ENCODE measurements around the gene GPC6.

Gene GPC6

DNA sequence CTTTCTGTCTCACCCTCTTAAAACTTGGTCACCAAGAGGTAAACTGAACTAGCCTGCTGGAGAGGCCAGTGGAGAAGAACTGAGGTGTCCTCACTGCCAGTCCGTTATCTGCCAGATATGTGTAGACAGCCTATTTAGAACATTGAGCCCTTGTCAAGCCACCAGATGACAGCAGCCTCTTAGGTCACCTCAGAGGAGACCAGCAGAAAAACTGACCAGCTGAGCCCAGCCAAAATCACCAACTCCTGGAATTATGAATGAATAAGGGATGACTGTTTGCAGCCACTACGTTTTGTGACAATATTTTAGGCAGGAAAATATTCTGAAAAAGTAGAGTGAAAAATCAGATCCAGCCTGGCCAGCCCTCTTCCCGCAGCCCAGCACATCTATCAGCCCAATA, 739.0 kb downstream of the GPC6 start:
- TF ChIP-seq, protein P1, sequence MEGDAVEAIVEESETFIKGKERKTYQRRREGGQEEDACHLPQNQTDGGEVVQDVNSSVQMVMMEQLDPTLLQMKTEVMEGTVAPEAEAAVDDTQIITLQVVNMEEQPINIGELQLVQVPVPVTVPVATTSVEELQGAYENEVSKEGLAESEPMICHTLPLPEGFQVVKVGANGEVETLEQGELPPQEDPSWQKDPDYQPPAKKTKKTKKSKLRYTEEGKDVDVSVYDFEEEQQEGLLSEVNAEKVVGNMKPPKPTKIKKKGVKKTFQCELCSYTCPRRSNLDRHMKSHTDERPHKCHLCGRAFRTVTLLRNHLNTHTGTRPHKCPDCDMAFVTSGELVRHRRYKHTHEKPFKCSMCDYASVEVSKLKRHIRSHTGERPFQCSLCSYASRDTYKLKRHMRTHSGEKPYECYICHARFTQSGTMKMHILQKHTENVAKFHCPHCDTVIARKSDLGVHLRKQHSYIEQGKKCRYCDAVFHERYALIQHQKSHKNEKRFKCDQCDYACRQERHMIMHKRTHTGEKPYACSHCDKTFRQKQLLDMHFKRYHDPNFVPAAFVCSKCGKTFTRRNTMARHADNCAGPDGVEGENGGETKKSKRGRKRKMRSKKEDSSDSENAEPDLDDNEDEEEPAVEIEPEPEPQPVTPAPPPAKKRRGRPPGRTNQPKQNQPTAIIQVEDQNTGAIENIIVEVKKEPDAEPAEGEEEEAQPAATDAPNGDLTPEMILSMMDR (IDR thresholded peaks at IDR 0.05; ENCODE audit: low read length, missing control alignments), result no peak
- DNase-seq (ENCODE audit: low read depth), result no peak
- no peak overlapping the region for H3K4me3 ChIP-seq (replicated peaks; ENCODE audit: low read depth, low read length)

DNA sequence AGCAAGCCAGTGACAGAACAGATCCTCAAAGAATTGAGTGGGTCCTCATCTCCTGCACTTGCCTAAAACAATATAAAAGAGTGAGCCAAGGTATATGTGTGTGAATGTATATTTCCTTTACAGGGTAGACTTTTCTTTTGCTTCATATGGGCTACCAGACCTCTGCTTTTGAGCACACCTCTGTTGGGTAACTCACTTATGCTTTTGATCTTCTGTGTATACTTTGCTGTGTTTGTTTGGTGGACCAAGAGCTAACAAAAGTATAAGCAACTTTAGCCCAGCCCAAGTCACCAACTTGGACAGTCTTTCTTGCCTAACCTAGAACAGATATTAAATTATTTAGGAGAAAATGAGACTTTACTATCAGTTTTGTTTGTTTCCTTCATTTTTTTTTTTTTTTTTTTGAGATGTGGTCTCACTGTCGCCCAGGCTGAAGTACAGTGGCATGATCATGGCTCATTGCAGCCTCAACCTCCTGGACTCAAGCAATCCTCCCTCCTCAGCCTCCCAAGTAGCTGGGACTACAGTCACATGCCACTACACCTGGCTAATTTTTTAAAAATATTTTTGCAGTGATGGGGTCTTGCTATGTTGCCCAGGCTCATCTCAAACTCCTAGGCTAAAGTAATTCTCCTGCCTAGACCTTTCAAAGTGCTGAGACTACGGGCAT, 739.8 kb downstream of the GPC6 start:
- H3K4me3 ChIP-seq (replicated peaks; ENCODE audit: low read depth, low read length), result no peak overlapping the region
- TF ChIP-seq, protein P1 (IDR thresholded peaks at IDR 0.05; ENCODE audit: low read length, missing control alignments), result no peak
- no peak for DNase-seq (ENCODE audit: low read depth)

DNA sequence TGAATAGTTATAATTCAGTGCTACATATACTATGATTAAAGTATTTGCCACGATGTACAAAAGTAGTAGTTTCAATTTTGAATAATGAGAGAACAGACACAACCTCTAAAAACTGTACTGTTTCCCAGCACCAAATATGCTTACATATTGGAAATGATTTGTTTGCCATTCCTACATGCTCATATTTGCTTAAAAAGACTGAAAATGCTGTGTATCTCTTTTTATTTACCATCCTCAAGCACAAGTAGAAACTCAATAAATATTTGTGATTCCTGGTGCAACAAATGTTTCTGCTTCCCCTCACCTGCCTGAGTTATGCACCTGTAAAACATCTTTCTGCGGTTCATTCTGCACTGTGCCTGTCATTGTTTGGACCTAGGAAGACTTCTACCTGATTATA, 740.7 kb downstream of the GPC6 start:
- no peak overlapping the region for H3K4me3 ChIP-seq (replicated peaks; ENCODE audit: low read depth, low read length)
- DNase-seq (ENCODE audit: low read depth), result no peak
- TF ChIP-seq, protein P1 (IDR thresholded peaks at IDR 0.05; ENCODE audit: low read length, missing control alignments), result no peak

DNA sequence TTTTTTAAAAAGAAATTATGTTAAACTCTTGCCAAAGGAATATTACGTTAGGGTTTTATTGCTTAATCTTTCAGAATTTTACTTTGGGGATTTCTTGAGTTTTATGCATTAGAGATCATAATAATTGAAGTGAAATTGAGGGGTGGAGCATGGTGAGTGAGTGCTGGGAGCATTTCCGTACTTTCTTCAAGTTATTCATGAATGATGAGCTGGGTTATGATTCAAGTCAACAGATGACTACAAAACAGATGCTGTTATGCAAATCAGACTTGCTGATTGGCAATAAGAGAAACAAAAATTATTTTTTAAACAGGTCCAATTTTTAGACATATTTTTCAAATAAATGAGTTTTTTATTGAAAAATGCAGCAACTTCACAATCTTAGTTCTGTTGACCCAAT, 748.6 kb downstream of the GPC6 start:
- no peak overlapping the region for H3K4me3 ChIP-seq (replicated peaks; ENCODE audit: low read depth, low read length)
- DNase-seq (ENCODE audit: low read depth), result no peak
- TF ChIP-seq, protein P1 (IDR thresholded peaks at IDR 0.05; ENCODE audit: low read length, missing control alignments), result no peak

DNA sequence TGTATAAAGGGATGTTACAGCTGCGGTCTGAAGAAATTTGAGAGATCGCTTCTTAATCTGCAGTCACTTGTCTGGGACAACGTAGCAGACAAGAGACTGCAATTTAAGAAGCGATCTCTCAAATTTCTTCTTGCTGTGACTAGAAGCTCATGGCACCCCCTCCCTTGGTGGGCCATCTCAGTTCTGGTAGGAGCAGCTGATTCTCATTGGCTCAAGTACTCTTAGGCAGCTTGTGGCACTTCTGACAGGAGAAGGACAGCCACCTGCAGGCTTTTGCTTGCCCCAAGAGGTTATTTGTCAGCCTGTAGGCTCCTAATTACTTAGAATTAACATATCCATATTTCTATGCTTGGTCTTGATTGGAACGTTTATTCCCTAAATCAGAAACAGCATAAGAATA, 749.9 kb downstream of the GPC6 start:
- DNase-seq (ENCODE audit: low read depth), result no peak
- H3K4me3 ChIP-seq (replicated peaks; ENCODE audit: low read depth, low read length), result no peak overlapping the region
- TF ChIP-seq, protein P1 (IDR thresholded peaks at IDR 0.05; ENCODE audit: low read length, missing control alignments), result no peak

DNA sequence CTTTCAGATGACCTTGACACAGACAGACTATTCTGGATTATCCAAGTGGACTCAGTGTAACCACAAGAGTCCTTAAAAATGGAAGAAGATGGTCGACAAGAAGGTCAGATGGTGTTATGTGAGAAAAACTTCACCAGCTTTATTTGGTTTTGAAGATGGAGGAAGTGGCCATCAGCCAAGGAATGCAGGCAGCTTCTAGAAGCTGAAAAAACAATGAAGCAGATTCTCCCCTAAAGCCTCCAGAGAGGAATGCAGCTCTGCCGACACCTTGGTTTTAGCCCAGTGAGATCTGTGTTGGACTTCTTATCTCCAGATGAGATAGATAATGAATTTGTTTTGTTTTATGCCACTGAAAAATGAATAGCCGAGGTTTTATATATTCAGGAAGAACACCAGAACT, 751.4 kb downstream of the GPC6 start:
- H3K4me3 ChIP-seq (replicated peaks; ENCODE audit: low read depth, low read length), result no peak overlapping the region
- DNase-seq (ENCODE audit: low read depth), result peak; percentile 17
- TF ChIP-seq, protein P1 (IDR thresholded peaks at IDR 0.05; ENCODE audit: low read length, missing control alignments), result no peak

DNA sequence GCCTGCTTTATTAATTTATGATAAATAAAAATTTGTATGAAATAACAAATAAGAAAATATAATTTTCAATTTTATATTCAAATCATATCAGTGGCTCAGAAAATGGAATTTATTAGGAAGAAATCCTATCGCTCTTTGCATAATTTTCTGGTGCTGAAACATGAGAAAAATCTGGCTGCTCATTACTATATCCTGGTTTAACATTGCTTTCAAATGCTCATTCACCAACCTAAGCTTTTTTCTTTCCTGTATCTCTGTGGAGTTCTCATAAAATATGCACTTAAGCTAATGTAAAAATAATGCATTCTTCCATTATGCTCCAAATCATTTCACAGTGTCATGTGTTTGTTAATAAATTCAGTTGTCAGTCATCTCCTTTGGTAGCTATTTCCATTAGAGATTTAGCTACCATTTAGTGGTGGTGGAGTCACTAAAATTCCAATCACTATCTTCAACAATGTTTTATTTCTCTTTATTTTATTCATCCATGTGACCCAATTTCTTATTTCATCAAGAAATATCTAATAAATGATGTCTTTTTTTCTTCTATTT, 754.9 kb downstream of the GPC6 start:
- H3K4me3 ChIP-seq (replicated peaks; ENCODE audit: low read depth, low read length), result no peak overlapping the region
- TF ChIP-seq, protein P1 (IDR thresholded peaks at IDR 0.05; ENCODE audit: low read length, missing control alignments), result no peak
- DNase-seq (ENCODE audit: low read depth), result no peak
